Ammon's horn (tissue), 1 donor: Measurements from ENCODE around the gene SOCS3.
"Not testable (repeated sequence)": the region's sequence is repeated elsewhere in the genome, so short reads cannot be mapped to it uniquely, and the experiment has no call there.

Source experiments
- DNase-seq: peaks from one replicate; pipeline ENCODE4 v3.0.0-alpha.2; 2016; ENCODE audit warnings: low spot score

The SOCS3 gene

DNA sequence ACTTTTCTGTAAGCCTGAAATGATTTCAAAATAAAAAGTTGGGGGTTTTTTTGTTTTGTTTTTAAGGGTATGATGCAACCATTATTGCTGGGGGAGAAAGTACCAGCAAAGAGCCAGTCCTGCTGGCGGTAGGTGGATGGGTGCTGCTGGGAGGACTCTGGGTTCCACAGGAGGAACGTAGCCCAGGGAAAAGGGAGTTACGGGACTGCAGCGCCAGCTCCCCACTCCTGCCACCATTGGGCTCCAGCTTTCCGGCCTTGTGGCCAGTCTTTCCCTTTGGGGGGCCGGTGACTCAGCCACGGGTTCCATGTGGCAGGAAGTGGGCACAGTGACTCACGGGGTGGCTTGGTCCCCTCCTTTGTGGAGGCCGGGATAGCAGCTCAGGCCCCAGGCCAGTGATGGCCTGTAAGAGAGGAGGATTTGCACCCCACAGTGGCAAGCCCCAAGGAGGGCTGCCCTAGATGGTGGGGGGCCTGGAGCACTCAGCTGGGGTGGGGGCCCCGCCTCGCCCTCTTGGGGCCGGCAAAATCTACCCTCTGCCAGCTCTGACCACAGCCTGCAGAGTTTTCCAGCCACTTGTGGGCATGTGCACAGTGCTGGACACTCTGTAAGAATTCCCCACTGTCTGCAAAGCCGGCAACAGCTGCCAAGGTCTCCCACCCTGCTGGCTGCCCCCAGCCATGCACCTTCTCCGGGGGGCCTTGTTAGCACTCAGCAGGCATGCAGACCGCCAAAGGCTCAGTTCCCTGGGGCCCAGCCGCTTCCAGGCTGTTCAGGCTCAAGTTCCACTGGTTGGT is 30.4 kb downstream of the SOCS3 start:
- DNase-seq: no peak

DNA sequence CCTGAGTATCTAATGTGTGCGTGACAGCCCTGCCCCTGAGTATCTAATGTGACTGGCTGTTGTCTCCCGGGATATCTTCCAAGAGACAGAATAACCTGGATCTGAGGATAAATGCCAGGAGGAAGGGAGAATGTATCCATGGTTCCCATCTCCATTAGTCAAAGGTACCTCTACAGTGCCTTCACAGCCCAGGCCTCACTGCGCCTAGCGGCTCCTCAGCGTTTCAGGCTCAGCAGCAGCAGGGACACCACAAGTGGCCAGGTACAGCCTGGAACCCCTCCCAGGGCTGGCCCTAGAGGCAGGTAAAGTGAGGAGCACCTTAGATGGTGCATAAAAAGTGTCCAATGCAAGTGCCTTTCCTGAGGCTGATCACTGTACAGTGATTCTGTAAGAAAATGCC is 32.0 kb downstream of the SOCS3 start:
- DNase-seq: no peak

DNA sequence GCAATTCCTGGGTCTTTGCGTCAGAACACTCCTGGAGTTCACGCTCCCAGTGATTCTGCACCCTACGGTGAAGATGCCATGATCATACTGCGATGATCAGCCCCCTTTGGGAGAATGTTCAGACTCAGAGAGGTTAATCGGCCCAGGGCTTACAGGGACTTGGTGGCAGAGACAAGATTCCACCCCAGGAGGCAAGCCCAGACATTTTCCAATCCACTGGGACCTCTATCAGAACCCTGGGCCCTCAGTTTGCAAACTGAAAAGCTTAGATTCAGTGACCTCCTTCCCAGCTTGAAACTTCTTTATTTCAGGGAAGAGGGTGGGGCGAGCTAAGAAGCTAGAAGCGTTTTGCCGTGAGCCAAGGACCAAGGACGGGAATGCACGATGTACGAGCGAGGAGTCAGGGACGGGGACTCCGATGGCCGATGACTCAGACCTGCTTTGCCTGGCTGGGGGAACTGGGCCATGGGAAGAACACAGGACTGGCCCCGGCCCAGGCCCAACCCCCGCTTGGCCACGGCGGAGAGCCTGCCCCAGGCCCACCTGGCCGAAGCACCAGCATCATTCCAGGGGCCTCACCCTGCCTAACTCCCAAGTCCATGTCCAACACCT is 34.7 kb downstream of the SOCS3 start:
- no peak for DNase-seq

DNA sequence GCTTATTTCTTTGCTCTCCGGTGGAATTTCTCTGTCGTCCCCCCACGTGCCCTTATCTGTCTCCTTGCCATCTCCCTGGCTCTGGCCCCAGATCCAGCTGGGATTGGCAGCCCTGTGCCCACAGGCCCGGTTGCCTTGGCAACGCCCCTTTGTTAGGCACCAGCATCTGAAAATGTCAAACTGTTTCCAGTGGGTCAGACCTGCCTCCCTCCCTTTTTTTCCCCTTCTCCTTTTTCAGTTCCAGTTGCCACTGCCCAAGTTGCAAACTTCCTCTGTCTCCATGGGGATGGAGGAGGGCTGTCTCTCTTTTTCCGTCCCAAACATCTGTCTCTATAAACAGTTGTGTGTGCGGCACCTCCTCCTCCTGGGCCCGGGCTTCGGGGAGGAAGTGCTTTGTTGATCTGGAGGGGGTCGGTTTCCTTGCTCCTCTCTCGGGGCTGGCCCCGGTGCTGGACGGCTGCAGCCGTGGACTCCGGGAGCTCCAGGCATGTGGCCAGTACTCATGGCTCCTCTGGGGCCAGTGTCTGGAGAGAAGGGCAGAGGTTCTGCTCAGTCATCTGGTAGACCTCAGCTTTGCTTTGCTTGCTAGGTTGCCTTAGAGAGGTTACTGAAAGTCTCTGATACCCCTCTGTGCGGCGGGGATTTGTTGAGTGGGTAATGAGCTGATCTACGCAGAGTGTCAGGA is 35.3 kb downstream of the SOCS3 start:
- peak; percentile 78 for DNase-seq

DNA sequence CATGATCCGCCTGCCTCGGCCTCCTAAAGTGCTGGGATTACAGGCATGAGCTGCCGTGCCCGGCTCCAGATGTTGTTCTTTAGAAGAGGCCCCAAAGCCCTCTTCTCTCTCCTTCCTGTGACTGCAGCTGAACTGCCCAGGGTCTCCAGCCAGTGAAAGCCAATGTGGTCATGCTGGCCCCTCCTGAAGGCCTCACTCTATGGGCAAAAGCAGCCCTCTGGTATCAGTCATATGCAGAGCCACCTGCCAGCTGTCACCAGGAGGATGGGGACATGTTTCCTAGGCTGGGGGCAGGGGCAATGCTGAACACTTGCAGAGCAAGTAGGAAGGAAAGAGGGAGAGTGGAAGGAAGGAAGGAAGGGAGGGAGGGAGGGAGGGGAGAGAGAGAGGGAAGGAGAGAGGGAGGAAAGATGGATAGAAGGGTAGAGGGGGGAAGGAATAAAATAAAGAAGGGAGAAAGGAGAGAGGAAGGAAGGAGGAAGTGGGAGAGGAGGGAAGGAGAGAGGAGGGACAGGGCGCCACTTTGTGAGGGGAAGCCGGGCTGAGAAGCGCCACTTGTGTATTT is 36.0 kb downstream of the SOCS3 start:
- DNase-seq: no peak

DNA sequence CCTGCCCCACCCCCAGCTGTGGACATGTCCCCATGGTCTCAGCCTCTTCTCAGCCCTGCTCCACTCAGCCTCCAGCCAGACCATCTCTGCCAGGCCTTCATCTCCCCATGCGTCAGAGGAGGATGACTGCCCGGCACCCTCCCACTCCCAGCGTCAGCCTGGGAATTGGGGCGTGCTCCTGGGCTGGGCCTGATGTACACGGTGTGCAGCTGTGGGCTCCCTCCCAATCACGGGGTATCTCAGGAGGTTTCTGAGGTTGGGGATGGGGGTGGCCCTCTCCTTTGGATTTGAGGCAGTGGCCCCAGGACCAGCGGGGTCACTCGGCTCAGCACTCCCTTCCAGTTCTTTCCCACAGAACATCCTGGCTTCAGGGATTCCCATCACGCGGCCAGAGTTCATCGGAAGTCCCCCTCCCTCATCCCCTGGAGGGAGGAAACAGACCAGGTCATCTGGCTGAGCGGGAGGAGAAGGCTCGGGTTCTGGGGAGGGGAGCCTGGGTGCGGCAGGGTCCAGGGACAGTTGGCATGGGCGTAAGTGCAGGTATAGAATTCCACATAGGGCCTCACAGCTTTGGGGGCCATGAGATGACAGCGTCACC is 36.9 kb downstream of the SOCS3 start:
- DNase-seq: no peak

DNA sequence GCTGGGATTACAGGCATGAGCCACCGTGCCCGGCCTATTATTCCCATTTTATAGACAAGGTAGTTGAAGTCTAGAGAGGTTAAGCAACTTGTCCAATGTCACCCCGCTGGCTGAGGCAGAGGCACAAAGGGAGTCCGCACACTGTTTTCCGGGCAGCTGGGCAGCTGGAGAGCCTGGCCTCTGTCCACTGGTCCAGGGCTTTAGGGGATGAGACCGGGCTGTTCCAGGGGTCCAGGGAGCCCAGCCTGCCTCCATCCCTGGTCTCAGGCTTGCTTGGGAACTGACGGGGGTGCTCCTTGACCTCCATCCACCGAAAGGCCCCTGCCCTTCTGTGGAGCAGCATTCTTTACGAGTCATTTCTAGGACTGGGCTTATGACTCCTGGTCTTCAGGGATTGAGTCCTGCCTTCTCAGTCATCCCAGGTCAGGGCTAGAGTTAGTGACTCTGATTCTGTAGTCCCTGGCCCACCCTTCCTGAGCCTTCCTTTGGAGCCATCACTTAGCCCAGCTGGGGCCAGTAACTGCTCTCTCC is 37.5 kb downstream of the SOCS3 start:
- no peak for DNase-seq

DNA sequence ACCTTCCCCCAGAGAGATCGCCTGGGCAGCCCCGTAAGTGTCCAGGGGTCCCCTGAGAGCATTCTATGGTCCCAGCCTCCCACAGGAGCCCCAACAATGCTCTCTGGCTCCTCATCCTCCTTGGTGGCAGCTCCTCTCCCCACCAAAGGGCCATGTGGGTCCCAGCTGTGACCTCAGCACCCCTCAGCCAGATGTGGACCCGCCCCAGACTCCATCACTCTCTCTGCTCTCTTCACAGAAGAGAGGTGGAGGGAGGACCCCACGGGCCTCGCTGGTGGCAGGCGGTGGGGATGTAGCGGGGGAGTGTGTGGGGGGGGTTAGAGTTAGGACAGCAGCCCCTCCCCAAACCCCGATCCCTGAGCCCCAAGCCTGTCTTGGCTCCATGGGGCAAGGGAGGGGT is 41.0 kb downstream of the SOCS3 start:
- no peak for DNase-seq

DNA sequence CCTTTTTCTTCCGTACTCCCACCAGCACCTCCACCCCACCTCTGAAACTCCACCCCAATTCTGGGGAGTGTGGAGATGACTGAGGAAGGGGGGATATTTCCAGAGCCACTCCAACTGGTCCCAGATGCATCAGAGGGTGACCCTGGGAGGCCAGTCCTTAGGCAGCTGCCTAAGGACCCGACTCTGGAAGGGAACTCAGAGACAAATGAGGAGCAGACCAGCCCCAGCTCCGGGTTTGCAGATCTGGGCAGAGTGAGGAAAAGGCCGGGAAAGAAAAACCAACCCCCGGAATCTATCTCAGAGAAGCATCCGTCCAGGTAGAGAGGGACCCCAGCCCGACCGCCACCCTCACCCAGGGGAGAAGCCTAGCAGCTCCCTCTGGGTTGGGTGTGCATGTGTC is 41.5 kb downstream of the SOCS3 start:
- no peak for DNase-seq

DNA sequence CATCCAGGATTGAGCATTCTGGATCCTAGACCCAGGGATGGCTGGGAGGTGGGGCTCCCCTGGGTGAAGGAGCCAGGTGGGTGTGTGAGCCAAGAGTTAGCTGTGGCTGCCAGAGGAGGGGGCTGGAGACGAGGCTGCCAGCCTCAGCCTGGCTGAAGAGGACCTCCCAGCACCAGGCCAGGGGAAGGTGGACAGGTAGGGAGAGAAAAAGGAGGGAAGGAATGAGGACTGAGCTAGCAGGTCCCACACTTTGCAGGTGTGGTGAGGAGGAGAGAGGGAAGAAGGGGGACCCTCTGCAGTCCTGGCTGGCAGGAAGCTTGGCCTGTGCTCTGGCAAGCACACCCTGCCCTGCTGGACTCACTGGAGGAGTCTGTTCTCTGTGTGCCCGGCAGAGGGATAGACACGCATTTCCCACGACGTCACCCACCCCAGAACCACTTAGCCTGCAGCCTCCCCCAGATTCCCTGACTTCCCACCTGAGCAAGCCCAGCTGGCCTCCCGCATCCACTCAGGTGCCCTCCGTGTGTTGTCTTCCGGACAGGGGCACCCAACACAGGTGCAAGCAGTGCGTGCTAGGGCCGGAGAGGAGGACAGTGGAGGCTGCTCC is 42.0 kb downstream of the SOCS3 start:
- DNase-seq: no peak

DNA sequence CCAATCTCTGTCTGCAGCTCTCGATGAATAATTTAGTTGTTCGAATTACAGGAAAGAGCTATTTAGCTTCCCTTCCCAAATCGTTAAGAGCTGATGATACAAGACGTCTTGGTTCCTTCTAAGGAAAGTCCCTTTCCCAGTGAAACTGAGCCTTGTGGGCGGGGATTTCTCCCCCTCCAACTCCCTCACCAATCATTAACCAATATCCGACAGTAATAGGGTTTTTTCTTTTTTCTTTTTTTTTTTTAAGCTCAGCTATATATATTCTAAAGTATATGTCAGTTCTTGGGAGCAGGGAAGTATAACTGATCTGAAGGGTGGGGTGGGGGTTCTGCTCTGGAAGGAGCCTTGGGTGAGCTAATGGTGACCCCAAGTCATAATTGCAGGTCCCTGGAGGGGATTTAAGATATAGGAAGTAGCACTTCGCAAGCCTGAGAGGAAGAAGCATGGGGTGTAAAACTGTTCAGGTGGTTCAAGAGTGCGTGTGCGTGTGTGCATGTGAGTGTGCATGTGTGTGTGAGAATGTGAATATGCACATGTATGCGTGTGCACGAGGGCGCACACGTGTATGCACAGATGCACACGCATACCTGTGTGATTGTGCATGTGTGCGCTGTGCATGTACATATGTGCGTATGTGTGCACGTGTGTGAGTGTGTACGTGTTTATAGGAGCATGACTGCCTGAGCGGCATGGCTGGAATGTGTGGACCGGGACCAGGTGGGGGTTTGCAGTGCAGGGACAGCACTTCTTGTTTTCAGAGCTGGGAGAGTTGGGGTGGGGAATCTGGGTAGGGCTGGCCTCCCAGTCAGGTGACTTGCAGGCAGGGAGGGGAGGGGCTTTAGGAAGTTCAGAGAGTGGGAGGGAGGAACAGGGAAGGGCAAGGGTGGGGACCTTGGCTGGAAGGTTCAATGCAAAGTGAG is 42.7 kb downstream of the SOCS3 start:
- no peak for DNase-seq

DNA sequence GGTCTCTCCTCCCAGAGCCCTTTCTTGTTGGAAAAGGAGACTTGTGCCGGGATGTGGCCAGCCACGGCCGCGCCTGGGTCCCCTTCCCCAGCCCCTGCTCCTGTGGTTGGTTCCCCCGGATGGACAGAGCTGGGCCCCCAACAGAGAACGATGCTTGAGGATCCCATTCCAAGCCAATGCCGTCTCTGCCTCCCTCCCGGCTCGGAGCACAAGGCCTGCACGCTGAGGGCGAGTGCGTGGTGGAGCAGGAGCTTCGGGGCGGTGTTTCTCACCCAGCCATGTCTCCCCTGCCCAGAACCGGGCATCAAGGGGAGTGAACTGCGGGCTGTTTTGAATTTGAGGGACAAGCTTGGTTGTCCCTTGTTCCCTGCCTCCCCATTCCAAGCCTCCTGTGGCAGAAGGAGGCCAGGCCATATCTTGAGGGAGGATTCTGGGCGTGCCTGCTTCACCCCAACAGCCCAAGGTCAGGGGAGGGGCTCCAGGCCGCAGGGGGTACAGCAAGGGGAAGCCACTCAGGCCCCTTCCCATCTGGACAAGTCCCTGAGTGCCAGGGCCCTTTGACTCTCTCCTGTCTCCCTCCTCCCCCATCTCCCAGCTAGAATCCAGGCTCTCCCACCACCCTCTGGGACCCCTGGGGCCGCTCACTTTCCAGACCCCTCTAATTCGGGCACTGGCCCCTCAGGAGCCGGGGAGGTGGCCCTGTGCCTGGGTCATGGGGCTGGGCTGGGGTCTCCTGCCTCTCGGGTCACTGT is 43.6 kb downstream of the SOCS3 start:
- no peak for DNase-seq

DNA sequence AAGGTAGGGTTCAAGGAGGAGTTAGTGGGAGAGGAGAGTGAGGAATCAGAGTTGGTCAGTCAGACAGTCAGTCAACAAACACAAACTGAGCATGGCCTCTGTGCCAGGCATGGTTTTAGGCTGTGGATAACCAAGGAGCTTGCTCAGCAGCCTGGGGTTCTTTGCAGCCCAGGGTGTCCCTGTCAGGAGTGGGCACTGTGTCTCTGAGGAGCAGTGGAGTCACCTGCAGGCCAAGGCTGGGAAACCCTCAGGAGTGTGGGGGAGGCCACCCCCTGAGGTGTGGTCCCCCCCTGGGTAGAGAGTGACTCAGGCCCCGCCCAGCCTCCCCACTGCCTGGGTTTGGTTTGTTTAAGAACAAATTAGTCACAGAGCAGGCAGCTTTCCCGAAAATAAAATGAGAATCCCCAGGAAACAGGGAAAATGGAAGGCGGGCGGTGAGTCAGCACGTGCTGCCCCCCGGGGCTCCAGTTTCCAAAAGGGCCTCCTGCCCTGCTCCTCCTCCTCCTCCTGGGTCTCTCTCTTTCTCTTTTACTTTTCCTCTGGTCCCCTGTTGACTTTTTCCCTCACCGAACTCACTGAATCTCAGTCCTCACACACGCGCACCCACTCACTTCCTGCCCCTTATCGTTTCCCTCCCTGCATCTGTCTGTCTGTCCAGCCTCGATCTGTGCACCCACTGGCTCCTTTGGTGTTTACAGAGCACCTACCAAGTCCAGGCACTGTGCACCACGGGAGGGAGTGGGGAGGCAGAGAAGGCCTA is 44.3 kb downstream of the SOCS3 start:
- no peak for DNase-seq

DNA sequence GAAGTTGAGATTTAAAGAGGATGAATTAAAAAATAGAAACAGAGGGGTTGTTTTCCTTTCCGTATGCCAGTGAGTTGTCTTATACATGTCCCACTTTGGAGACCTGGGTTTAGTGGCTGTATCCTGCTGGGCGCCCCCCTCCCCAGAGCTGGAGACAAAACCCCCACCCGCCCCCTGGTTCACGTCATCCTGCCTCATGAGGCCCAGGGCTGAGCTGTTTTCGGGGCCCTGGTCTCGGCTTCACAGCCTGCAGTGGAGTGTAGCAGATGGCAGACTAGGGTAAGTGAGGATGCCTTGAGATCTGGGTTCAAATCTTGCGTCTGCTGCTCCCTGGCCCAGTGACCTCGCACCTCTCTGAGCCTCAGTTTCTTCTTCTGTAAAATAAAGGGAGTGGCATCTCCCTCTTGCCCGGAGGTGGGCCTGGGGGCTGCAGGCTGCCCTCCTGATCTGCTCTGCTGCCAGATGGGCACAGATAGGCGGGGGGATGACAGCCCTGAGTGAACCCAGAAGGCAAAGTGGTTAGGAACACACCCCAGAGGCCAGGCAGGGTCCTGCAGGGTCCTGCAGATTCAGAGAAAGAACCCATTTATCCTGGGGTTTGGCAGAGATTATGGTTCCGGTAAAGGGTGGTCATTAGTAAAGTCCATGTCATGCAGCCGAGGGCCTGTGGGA is 45.1 kb downstream of the SOCS3 start:
- DNase-seq: no peak

DNA sequence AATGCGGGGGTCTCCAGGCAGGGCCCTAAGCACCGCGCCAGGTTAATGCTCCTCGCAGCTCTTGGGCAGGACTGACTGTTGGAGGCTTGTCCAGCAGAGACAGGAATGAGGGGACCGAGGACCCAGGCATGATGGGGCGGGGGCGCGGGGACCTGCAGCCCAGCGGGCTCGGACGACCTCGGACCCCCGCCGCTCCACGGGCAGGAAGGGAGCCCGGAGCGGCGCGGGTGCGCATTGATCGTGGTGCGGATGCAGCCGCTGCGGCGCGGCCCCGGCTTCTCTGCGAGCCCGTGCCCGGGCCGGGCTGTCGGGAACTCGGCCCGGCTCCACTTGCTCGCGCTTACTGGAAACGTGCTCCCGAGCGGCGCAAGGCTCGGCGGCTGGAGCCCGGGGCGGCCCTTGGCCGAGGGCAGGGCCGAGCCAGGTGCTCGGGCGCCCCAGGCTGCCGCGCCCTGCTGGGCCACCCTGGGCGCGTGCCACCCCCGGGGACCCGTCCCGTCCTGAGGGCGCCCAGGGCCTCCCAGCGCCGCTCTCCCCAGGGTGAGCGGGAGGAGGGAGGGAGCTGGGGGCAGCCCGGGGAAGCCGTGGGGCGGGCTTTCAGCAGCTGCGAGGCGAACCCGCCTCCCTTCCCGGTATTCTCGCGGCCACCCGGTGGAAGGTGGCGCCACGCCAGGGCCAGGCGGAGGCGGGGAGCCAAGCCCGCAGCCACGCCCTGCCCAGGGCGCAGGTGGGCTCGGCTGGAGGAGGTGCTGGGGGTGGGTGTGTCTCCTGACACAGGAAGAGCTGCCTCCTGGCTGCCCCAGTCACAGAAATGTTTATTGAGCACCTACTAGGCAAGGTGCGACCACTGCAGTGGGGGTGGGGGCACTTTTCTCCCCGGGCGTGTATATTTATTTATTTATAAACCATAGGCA is 45.9 kb downstream of the SOCS3 start:
- no peak for DNase-seq

DNA sequence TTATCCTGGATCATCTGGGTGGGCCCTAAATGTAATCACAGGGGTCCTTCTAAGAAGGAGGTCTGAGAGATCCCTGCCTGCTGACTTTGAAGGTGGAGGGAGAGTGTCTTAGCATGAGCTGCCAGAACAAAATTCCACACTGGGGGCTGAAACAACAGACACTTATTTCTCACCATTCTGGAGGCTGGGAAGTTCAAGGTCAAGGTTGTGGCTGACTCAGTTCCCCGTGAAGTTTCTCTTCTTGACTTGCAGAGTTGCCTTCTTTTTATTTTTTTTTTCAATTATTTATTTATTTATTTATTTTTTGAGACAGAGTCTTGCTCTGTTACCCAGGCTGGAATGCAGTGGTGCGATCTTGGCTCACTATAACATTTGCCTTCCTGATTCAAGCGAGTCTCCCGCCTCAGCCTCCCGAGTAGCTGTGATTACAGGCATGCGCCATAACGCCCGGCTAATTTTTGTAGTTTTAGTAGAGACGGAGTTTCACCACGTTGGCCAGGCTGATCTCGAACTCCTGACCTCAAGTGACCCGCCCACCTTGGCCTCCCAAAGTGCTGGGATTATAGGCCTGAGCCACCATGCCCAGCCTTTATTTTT is 50.1 kb downstream of the SOCS3 start:
- DNase-seq: not testable (repeated sequence)
